Measurements from ENCODE around the gene POLR1D. TPM values are rescaled to one million over a fixed set of nuclear protein-coding genes. Genes with fewer than 3 reads are reported as not detected.
"Not testable (repeated sequence)": the region's sequence is repeated elsewhere in the genome, so short reads cannot be mapped to it uniquely, and the experiment has no call there.

The POLR1D gene
- total RNA-seq, 1 experiment from 2014 or later = 168 TPM

DNA sequence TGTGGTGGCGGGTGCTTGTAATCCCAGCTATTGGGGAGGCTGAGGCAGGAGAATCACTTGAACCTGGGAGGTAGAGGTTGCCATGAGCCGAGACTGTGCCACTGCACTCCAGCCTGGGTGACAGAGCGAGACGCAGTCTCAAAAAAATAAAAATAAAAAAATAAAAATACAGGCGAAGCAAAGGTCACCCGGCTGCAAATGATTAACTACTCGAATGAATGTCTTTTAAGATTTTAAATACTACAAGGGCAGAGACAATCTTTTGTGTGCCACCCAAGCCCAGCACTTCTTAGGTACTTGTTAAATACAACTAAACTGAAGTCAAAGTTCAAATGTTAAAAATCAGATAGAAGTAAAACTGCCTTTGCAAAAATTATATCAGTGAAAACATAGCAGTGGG, 8.1 kb upstream of the POLR1D start:
- DNase-seq (ENCODE audit: low read depth) = no peak

DNA sequence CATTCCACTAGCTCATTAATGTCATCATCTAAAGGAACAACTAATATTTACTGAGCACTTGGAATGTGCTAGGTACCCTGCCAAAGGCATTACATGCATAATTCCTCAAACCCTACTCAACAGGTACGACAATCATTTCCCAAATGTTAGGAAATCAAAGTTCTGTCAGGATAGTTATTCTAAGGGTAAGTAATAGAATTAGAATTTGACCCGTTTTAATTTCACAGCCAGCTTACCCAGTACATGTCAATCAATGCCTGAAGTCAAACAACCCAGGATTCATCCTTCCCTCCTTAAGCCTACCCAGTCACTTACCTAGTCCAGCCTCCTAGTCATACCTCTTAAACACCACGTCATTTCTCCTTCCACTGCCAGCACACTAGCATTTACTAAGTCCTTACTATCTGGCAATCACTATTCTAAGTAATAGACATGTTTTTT, 3.8 kb upstream of the POLR1D start:
- DNase-seq (ENCODE audit: low read depth) = no peak

DNA sequence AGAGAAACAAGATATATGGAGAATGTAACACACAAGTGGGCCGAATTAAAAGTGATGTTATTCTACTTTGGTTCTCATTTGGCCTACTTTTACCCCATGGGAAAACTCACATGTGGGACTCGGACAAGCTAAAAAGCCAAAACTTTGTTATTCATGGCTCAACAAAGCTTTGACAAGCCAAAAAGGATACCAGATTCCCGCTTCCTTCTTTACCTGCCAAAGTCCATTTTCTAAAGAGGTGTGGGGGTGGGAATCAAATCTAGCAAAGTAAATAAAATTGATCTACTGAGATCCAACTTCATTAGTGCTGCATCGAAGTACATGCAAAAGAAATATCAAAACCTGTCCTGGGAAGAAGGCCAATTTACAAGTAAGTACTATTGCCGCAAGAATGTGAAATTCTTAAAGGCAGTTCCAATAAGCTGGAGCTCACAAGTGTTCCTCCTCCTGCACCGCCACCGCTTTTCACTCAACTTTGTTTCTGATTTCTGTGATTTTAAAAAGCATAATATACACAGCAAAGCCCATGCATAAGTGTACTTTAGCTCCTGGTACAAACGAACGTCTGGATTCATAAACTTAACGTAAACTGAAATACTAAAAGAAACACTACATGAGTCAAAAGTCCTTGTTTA, 2.5 kb upstream of the POLR1D start:
- DNase-seq (ENCODE audit: low read depth) = no peak

DNA sequence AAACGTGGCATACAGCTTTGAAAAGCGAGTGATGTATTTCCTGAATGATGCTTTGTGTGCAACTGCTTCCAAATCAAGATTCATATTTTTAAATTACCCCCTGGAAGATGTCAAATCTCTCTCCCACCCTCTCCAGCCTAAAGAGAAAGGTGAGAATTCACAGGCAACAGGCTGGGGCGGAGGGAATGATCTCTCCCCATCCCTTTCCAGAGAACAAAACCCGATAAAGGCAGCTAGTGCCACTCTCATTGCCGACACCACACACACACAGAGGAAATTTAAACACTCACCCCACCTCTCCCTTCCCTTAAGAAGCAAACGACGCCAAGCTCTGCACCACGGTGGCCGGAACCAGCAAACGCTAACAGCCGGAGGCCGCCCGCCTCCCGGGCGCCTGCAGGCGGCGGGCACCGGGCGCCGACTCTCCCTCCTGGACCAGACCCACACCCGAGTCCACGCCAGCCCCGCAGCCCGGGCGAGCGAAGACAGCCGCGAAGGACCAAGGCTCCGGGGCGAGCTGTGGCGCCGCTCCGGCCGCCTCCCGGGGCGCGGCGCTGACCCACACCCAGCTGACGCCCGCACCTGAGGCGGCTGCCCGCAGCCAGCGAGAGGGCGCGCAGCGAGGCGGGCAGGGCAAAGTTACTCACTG, 1.8 kb upstream of the POLR1D start:
- DNase-seq (ENCODE audit: low read depth) = peak; percentile 42

DNA sequence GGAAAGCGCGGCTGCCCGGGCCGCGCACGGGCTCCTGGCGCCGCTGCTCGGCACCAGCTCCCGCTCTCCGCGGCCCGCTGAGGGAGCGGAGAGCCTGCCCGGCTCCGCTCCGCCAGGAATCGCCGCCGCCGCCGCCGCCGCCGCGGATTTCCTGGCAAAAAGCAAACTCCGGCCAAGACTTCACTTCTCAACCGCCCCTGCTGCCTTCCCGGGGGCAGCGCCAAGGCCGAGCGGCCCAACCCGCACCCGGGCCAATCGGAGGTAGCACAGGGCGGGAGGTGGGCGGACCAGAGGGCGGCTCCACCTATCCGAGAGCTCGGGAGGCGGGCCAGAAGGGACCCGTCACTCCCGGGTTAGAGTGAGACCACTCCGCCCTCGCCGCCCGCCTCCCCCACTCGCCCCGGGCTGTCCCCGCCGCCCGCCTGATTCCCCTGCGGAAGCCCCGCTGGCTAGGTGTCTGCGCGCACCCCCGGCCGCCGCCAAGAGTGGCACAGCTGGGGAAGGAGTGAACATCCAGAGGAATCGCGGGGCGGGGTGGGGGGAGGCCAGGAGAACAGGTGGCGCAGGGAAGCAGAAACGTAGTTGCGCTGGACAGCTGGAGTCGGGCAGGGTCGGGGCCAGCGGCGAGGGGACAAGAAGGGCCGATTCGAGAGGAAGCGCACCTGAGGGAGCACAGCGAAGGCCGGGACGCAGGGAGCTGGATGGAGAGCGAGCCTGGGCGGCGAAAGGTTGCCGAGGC, 1.1 kb upstream of the POLR1D start, which contains the start of gene LNX2:
LNX2 (minus strand) TSS at position 153 of the 739 bp plus-strand sequence. CDS start 38,826 bp downstream, outside the sequence.
- DNase-seq (ENCODE audit: low read depth) = peak; percentile 97

- peak; percentile 71 for DNase-seq (ENCODE audit: low read depth)
Measured at GRCh38 chr13:27621116-27621365, 651 bp upstream of the POLR1D start.

GRCh38 chr13:27622102-27622820, 569 bp downstream of the POLR1D start:
- DNase-seq (ENCODE audit: low read depth) = no peak

- DNase-seq (ENCODE audit: low read depth) = no peak
Measured at GRCh38 chr13:27622881-27623280, 1.2 kb downstream of the POLR1D start.

DNA sequence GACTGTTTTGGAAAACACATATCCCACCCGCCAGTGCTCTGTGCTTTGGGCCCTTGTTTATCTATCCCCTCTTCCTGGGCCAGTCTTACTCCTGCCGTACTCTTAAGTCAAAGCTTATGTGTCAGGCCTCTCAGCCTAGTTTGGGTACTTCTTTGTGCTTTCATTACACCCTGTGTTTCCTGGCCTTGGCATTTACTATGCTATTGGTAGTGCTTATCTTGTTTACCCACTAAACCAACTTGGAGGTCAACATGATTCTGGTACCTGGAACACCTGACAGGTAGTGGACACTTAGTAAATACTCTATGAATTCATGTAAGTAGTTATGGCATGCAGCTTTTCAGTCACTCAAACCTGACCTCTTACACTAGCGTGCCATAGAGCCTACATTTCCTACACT, 2.4 kb downstream of the POLR1D start:
- DNase-seq (ENCODE audit: low read depth) = no peak

DNA sequence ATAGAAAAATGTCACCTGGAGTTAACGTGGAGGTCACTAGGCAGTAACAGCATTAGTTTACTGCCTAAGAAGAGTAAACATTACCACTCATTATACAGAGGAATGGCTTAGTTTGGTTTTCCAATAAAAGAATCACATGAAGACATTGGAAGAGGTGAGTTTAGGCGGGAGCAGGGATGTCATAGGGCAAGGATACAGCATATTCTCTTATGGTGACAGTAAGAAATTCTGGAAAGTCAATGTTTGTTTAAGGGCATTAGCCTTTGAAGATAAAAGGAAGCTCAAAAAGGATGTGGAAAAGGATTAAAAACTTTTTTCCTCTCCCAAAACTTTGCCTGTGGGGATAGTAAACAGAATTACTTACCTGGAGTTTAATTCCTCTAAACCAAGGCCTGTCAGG, 4.1 kb downstream of the POLR1D start:
- DNase-seq (ENCODE audit: low read depth) = no peak

DNA sequence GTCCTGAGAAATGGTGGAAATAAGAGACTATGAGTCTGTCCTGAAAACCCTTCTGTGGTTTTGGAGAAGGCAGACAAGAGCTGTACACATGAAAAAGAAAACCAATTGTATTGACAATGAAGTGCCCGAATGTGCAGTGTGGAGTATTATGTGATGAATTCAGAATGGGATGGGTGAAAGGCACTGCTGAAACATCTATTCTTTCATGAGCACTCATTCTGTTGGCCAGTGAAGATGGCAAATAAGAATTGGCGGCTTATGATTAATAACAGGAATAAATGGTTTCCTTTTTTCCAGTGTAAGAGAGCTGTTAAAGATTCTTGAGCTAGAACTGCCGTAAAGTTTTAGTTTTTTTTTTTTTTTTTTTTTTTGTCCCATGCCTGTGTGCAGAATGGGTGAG, 5.7 kb downstream of the POLR1D start:
- DNase-seq (ENCODE audit: low read depth) = no peak

DNA sequence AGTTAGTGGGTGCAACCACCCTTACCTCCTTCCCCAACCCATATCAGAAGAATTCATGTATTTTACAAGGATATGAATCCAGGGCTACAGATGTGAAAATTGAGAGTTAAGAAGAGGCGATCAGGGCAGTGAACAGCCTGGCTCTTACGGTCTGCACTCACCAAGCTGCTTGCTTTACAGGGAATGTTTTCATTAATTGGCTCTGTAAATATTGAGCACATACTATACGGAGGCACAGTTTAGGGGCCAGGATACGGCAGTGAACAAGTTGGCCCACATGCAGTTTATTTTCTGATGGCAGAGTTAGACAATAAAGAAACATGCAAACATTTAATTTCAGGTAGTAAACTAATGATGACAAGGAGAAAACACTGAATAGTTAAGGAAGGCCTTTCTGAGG, 6.4 kb downstream of the POLR1D start:
- DNase-seq (ENCODE audit: low read depth) = no peak

DNA sequence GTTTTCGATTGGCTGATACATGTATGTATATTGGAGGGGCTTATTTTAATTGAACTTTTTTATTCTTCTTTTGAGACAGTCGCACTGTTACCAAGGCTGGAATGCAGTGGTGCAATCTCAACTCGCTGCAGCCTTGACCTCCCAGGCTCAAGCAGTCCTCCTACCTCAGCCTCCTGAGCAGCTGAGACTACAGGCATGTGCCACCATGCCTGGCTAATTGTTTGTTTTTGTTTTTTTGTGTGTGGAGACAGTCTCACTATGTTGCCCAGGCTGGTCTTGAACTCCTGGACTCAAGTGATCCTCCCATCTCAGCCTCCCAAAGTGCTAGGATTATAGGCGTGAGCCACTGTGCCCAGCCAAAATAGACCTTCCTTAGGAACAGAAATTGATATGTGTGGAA, 7.1 kb downstream of the POLR1D start:
- DNase-seq (ENCODE audit: low read depth) = not testable (repeated sequence)

- DNase-seq (ENCODE audit: low read depth) = no peak
Measured at GRCh38 chr13:27631156-27631555, 9.5 kb downstream of the POLR1D start.

DNA sequence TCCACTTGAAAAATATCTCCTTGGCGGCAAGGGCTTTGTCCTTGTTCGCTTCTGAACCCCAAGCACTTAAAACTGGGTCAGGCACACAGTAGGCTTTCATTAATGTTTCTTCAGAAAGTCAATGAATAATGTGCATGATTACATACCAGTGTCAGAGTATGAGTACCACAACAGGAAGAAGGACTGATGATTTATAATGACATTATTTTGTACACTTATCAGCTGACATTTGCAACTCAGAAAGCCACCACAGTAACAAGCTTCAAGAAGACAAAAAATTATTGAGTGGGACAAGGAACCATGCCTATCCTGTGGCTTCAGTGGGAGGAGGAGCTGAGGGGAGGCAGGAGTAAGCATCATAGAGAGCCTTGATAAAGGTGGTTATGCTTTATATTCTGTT, 10.0 kb downstream of the POLR1D start:
- no peak for DNase-seq (ENCODE audit: low read depth)

DNA sequence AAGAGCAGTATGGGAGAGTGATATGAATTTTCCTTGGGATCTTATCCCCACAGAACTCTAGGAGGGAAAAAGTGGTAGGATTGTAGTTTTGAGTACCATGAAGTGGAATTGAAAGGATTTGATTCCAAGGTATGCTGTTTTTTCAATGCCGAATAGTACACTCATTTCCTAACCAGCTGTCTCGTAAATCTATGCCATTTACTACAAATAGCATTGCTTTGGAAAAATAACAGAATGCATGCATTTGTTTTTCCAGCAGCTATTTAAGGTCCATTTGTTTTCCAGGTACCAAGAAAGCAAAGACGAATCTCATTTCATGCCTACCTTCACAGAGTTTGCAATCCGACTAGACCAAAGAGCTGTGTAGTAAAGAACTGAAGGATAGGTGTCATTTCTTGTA, 10.5 kb downstream of the POLR1D start:
- DNase-seq (ENCODE audit: low read depth) = no peak

GRCh38 chr13:27632648-27633047, 11.0 kb downstream of the POLR1D start:
- DNase-seq (ENCODE audit: low read depth) = no peak

DNA sequence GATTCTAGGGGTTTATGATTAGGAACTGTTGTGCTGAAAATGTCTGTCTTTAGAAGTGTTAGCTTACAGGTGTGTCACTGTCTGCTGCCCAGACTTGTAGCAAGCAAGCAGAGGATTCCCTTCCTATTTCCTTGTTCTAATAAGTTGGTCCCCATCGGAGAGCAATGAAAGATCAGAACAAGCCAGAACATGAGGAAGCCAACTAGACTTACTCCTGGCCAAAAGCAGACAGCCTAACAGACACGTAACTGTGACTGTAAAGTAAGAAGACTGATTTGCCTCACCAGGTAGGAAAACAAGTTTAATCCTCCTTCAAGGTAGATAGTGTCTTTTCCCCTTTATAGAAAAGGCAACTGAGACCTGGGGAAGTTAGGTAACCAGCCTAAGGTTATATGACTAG, 12.5 kb downstream of the POLR1D start:
- DNase-seq (ENCODE audit: low read depth) = no peak

DNA sequence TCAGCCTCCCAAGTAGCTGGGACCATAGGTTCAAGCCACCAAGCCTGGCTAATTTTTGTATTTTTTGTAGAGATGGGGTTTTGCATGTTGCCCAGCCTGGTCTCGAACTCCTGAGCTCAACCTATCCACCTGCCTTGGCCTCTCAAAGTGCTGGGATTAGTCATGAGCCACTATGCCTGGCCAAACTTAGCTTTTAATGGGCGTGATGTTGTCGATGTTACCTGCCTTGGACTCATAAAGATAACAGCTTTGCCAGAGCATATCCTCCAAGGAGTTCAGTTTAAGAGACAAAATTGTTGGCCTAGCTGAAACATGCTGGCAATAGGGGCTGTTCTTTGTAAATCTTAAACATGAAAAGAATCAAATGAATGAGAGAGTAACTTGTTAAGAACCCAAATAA, 13.1 kb downstream of the POLR1D start:
- DNase-seq (ENCODE audit: low read depth) = no peak

DNA sequence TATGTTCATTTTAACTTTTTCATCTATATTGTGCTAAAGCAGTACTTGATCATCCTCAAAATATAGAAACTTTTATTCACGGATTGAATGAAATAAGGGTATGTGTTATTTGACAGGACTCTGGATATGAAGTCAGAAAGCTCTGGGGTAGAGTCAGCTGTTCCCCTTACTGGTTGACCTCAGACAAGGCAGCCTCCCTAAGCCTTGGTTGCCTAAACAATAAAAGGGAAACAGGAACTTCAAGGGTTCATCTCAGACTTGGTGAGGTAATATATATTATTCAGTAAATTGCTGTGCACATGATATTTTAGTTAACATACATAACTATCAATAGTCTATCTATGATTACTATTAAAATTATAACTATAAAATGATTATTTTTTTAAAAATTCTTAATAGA, 13.6 kb downstream of the POLR1D start:
- no peak for DNase-seq (ENCODE audit: low read depth)

- DNase-seq (ENCODE audit: low read depth) = no peak
Measured at GRCh38 chr13:27636589-27637288, 15.0 kb downstream of the POLR1D start.

DNA sequence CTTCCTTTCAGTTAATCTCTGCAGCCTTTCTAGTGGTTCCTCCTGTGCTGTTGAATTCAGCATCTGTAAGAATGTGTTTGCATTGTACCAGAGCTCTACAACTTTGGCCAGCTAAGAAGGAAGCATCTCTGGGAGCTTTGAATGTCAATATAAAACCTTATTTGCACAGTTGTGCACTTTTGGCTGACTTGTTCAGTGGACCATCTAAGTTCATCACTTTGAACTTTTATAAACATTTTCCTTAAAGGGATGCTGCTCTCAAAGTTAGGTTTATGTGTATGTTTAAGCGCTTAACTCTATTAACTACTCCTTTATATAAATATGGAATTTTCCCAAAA, 15.6 kb downstream of the POLR1D start:
- DNase-seq (ENCODE audit: low read depth) = no peak
